Measurements from ENCODE around the gene CA10.

The CA10 gene

DNA sequence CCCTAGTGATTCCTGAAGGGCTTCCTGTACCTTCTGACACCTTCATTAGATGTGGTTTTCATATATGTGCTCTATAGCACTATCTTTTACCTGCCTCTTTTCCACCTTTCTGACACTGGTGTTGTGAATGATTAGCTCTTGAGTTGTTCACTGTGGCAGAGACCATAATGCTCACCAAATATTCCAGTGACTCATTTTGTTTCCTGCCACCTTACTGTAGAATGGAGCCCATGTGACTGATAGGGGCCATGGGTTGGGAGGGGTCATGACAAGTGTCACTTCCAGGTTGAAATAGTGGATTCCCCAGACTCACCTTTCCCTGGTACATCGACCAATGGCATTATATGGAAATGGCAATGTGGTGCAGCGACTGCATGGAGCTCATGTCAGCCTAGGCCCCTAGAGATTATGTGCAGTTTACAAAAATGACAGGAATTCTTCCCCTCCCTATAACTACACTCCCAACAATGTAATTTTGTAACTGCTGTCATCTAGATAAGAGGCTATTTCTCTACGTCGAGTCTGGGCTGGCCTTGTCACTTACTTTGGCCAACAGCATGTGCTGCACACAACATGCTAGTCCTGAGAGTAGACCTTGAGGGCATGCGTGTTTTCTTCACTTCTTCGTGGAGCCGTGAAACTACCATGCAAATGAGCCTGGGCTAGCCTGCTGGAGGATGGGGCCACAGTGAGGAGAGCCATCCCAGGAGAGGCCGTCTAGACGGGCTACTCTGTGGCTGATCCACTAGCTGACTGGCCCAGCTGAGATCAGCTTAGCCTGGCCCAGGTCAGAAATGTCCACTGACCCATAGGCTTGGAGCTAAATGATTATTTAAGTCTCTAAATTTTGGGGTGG, 409.5 kb downstream of the CA10 start:
- in situ Hi-C loops (cut with MboI; ENCODE audit: low sequenced_read_pairs, unreplicated experiment) = no loop called here
- no peak for DNase-seq (ENCODE audit: low spot score)
- TF ChIP-seq, protein P1, sequence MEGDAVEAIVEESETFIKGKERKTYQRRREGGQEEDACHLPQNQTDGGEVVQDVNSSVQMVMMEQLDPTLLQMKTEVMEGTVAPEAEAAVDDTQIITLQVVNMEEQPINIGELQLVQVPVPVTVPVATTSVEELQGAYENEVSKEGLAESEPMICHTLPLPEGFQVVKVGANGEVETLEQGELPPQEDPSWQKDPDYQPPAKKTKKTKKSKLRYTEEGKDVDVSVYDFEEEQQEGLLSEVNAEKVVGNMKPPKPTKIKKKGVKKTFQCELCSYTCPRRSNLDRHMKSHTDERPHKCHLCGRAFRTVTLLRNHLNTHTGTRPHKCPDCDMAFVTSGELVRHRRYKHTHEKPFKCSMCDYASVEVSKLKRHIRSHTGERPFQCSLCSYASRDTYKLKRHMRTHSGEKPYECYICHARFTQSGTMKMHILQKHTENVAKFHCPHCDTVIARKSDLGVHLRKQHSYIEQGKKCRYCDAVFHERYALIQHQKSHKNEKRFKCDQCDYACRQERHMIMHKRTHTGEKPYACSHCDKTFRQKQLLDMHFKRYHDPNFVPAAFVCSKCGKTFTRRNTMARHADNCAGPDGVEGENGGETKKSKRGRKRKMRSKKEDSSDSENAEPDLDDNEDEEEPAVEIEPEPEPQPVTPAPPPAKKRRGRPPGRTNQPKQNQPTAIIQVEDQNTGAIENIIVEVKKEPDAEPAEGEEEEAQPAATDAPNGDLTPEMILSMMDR (IDR thresholded peaks at IDR 0.05; ENCODE audit: borderline replicate concordance, control extremely low read depth, extremely low read depth, insufficient read depth, missing control alignments) = no peak

DNA sequence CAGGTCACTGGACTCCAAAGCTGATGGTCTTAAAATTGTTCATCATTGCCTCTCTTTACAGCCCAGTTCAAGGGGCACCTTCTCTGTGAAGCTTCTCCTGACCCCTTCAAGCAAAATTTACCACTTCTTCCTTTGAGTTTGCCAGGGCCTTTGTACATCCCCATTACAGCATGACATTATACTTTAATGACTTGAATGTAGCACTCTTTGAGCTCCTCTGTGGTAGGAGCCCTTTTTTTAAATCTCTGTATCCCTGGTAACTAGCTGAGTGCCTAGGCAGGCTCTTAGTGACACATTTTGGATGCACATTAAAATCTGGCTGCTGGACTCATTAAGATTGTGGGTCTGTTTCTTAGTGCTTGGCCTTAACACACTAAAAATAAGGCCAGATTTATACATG, 412.1 kb downstream of the CA10 start:
- TF ChIP-seq, protein P1 (IDR thresholded peaks at IDR 0.05; ENCODE audit: borderline replicate concordance, control extremely low read depth, extremely low read depth, insufficient read depth, missing control alignments) = no peak
- DNase-seq (ENCODE audit: low spot score) = no peak
- in situ Hi-C loops (cut with MboI; ENCODE audit: low sequenced_read_pairs, unreplicated experiment) = no loop called here

DNA sequence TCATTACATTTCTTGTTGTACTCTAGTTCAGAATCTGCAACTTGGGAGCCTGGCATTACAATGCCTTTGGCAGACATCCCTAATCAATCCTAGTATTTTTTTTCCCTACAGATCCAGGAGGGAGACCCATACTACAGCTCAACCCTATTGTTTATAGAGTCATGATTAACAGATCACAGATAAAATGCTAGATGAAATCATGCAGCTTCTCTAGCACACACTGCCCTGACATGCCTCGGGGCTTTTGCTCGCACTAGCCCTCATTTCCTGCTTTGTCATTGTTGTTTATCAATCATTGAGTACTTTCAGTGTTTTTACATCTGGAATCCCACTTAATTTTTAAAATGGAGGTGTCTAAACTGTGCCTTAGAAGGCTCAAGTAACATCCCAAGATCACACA, 412.5 kb downstream of the CA10 start:
- TF ChIP-seq, protein P1 (IDR thresholded peaks at IDR 0.05; ENCODE audit: borderline replicate concordance, control extremely low read depth, extremely low read depth, insufficient read depth, missing control alignments) = no peak

DNA sequence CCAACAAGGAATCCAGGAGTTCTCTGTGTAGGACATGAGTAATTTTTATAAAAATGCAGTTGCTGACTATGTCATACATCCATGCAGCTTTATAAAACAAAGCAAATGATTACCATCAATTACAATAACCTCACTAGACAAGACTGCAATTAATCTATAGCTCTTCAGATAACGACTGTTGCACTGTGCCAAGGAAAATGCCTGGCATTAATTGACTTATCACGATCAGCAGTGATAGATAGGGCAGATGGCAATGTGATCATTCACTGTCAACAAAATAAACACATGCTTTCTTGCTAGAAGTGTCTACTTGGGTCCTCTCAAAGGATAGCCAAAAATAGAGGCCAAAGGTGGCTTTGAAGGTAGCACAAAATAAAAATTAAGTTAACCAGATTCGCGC, 415.0 kb downstream of the CA10 start:
- TF ChIP-seq, protein P1 (IDR thresholded peaks at IDR 0.05; ENCODE audit: borderline replicate concordance, control extremely low read depth, extremely low read depth, insufficient read depth, missing control alignments) = no peak
- in situ Hi-C loops (cut with MboI; ENCODE audit: low sequenced_read_pairs, unreplicated experiment) = no loop called here
- no peak for DNase-seq (ENCODE audit: low spot score)

More for the DNA sequence above, 412.5 kb downstream of the CA10 start:
- in situ Hi-C loops (cut with MboI; ENCODE audit: low sequenced_read_pairs, unreplicated experiment) = no loop called here
- DNase-seq (ENCODE audit: low spot score) = no peak

DNA sequence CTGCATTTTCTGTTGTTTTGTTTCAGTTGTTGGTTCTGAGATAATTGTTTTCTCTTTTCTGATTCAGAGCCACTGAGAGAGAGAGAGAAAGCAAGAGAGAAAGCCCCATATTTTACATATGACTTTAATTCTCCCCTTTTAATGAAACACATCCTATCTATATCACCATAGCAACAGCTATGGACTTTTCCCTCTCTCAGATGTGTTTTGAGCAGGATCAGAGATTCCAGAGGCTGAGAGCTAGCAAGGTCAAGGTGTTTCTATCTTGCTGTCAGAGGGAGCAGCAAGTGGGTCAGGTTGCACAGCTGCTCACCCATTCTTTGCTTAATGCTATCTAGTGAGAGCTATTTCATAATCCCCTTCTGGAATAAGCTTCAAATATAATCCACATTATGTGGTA, 415.9 kb downstream of the CA10 start:
- TF ChIP-seq, protein P1 (IDR thresholded peaks at IDR 0.05; ENCODE audit: borderline replicate concordance, control extremely low read depth, extremely low read depth, insufficient read depth, missing control alignments) = no peak
- in situ Hi-C loops (cut with MboI; ENCODE audit: low sequenced_read_pairs, unreplicated experiment) = no loop called here
- DNase-seq (ENCODE audit: low spot score) = no peak

DNA sequence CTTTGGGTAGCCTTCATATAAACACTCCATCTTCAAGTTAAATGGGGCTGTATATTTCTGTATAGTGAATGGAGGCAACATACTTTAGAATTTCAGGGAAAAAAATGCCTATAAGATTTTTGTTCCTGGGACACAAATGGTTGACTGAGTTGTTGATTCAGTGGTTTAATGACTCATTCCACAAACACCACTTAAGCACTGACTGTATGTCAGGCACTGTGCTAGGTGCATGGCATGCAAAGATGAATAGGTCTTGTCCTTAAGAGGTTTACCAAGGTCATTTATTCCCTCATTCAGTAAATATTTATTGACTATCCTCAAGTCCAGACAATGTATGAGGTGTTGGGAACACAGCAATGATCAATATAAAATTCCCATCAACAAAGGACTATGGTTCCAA, 417.1 kb downstream of the CA10 start:
- DNase-seq (ENCODE audit: low spot score) = no peak
- TF ChIP-seq, protein P1 (IDR thresholded peaks at IDR 0.05; ENCODE audit: borderline replicate concordance, control extremely low read depth, extremely low read depth, insufficient read depth, missing control alignments) = no peak
- in situ Hi-C loops (cut with MboI; ENCODE audit: low sequenced_read_pairs, unreplicated experiment) = no loop called here
